GOT3 (cell line): ENCODE measurements around the gene CAPZA2.
"Not testable (repeated sequence)": the region's sequence is repeated elsewhere in the genome, so short reads cannot be mapped to it uniquely, and the experiment has no call there.

ENCODE experiments used
- DNase-seq: peaks from one replicate; lab custom pipeline; 2025; ENCODE audit warnings: mixed read lengths; lab: John Stamatoyannopoulos, UW

CAPZA2 gene

GRCh38 chr7:116955340-116955739, 93.0 kb downstream of the CAPZA2 start:
- no peak for DNase-seq

GRCh38 chr7:116955801-116956476, 93.6 kb downstream of the CAPZA2 start:
- DNase-seq: no peak

GRCh38 chr7:116956477-116956804, 94.1 kb downstream of the CAPZA2 start:
- DNase-seq: no peak

- DNase-seq: no peak
These were observed 95.5 kb downstream of the CAPZA2 start for GRCh38 chr7:116957874-116958273.

- DNase-seq: not testable (repeated sequence)
These were observed 99.7 kb downstream of the CAPZA2 start for GRCh38 chr7:116961966-116962673.

GRCh38 chr7:116963234-116963633, 100.8 kb downstream of the CAPZA2 start:
- no peak for DNase-seq

- DNase-seq: no peak
These were observed 104.2 kb downstream of the CAPZA2 start for GRCh38 chr7:116966601-116967000.

GRCh38 chr7:116967254-116967922, 105.0 kb downstream of the CAPZA2 start:
- DNase-seq: no peak

- DNase-seq: no peak
These were observed 105.6 kb downstream of the CAPZA2 start for GRCh38 chr7:116967983-116968382.

GRCh38 chr7:116968631-116969030, 106.2 kb downstream of the CAPZA2 start:
- DNase-seq: no peak

GRCh38 chr7:116969371-116969902, 107.0 kb downstream of the CAPZA2 start:
- no peak for DNase-seq

GRCh38 chr7:116970238-116970910, 108.0 kb downstream of the CAPZA2 start:
- no peak for DNase-seq

- not testable (repeated sequence) for DNase-seq
These were observed 108.8 kb downstream of the CAPZA2 start for GRCh38 chr7:116971153-116971552.
